Keratinocyte (primary cell): ENCODE results near the gene ABCC3.

Experiments used
- CTCF ChIP-seq, 3 experiments: IDR thresholded peaks in 1 of 3; conservative IDR thresholded peaks in 1 of 3; optimal IDR thresholded peaks in 1 of 3; 2 replicates in 2 of 3; 3 replicates in 1 of 3; pipeline versions ENCODE3 to v1.5.1; 2011; ENCODE audit warnings: low read length in 3 of 3, mild to moderate bottlenecking in 3 of 3, moderate library complexity in 2 of 3, control low read depth in 1 of 3, inconsistent platforms in 1 of 3; ENCODE audit not compliant: insufficient read depth in 2 of 3; ENCODE audit errors: extremely low read depth in 1 of 3
- EZH2 ChIP-seq: IDR thresholded peaks from one replicate; pipeline ENCODE4 v1.6.1; 2012; ENCODE audit warnings: inconsistent platforms, mild to moderate bottlenecking, low read length, moderate library complexity

- TF ChIP-seq CTCF (optimal IDR thresholded peaks at IDR 0.05 in 1 of 3, IDR thresholded peaks at IDR 0.05 in 1 of 3, conservative IDR thresholded peaks at IDR 0.05 in 1 of 3; ENCODE audit: extremely low read depth in 1 of 3, insufficient read depth in 2 of 3, low read length in 3 of 3) (no peak), EZH2 (no peak)
These were observed 49.6 kb downstream of the ABCC3 start for GRCh38 chr17:50684288-50684611.
